H7 (cell line): Measurements from ENCODE around the gene OTOA. TPM values are rescaled to one million over a fixed set of nuclear protein-coding genes. Genes with fewer than 3 reads are reported as not detected.
"Not testable (repeated sequence)": the region's sequence is repeated elsewhere in the genome, so short reads cannot be mapped to it uniquely, and the experiment has no call there.

Experiments
- DNase-seq: peaks from one replicate; pipeline ENCODE4 v3.0.0; 2012
- H3K27me3 ChIP-seq: 2 replicates; pipeline ENCODE4 v1.6.0; 2011; ENCODE audit warnings: mild to moderate bottlenecking, low read length; ENCODE audit not compliant: control insufficient read depth, insufficient read depth
- H3K36me3 ChIP-seq: replicated peaks from 2 replicates; pipeline ENCODE4 v1.5.1; 2011; ENCODE audit warnings: low read length; ENCODE audit not compliant: control insufficient read depth, insufficient read depth
- H3K4me3 ChIP-seq: 2 replicates; pipeline ENCODE4 v1.5.1; 2011; ENCODE audit warnings: low read depth, mild to moderate bottlenecking, control low read depth, low read length, moderate library complexity; ENCODE audit not compliant: insufficient read depth
- total RNA-seq: library from RNA; depleted of rRNA; stranded (reverse); fragments of >200 nt; shearing (Covaris generic); gene quantifications from 2 replicates; pipeline ENCODE4 v1.2.3, GENCODE V29; 2014

OTOA gene
- total RNA-seq, 1 experiment from 2014 or later: not detected

DNA sequence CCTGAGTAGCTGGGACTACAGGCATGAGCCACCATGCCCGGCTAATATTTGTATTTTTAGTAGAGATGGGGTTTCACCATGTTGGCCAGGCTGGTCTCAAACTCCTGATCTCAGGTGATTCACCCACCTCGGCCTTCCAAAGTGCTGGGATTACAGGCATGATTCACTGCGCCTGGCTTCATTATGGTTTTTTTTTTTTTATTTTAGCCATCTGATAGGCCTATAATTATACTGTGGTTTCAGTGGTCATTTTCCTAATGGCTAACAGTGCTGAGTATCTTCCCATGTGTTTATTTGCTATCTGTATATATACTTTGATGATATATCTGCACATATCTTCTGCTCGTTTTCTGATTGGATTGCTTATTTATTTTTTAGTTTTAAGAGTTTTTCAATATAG lies 10.7 kb downstream of the OTOA start:
- not testable (repeated sequence) for H3K36me3 ChIP-seq, H3K27me3 ChIP-seq, H3K4me3 ChIP-seq, DNase-seq

GRCh38 chr16:21680714-21681113 lies 16.9 kb downstream of the OTOA start:
- not testable (repeated sequence) for H3K36me3 ChIP-seq, DNase-seq, H3K4me3 ChIP-seq, H3K27me3 ChIP-seq

DNA sequence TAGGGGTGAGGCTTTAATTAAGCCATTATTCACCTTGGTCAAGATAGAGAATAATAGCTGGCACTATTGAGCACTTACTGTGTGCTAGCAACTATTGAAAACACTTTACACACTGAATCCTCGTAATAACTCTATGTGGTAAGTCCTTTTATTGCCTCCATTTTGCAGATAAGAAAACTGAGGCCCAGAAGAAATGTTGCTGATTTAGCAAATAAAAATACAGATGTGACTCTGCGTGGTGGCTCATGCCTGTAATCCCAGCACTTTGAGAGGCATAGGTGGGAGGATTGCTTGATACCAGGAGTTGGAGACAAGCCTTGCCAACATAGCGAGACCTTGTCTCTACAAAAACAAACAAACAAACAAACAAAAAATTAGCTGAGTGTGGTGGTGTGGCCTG lies 19.4 kb downstream of the OTOA start:
- H3K36me3 ChIP-seq: no peaks in the 10 kb centered on the region
- DNase-seq: no peak
- no peaks in the 10 kb centered on the region for H3K27me3 ChIP-seq
- no peak overlapping the region for H3K4me3 ChIP-seq

DNA sequence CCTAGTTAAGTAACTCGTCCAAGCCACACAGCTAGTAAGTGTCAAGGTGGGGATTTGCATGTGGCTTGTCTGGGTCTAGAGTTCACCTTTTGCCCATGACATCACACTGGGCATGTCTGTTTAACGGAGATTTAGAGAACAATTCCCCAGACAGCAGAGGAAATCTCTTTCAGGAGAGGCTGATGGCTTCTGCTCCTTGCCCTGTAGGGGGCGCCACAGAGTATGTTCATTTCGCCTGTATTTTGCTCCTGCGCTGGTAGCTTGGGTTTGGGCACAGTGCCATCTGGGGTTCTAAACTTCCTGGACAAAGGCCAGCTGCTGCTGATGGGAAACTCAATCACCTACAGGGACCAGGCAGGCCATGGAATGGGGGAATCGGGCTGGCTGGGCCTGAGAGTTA lies 20.4 kb downstream of the OTOA start:
- DNase-seq: peak; percentile 69
- no peaks in the 10 kb centered on the region for H3K36me3 ChIP-seq
- no peak overlapping the region for H3K4me3 ChIP-seq
- no peaks in the 10 kb centered on the region for H3K27me3 ChIP-seq

DNA sequence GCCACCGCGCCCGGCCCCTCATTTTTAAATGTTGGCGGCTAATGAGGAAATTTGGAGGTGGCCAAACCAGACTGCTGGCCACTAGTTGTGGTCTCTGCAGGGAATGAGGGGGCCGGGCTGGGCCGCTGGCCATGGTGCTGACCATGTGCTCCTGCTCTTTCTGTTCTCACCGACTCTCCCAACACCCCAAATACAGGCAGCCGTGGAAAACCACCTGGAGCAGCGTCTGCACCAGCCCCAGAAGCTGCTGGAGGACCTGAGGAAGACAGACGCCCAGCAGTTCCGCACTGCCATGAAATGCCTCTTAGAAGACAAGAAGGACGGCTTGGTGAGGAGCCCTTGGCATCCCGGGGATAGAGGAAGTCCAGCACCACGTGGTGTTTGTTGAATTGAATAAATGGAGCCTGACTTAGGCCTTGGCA lies 21.3 kb downstream of the OTOA start:
- no peaks in the 10 kb centered on the region for H3K36me3 ChIP-seq
- H3K4me3 ChIP-seq: no peak overlapping the region
- DNase-seq: peak; percentile 71
- no peaks in the 10 kb centered on the region for H3K27me3 ChIP-seq

DNA sequence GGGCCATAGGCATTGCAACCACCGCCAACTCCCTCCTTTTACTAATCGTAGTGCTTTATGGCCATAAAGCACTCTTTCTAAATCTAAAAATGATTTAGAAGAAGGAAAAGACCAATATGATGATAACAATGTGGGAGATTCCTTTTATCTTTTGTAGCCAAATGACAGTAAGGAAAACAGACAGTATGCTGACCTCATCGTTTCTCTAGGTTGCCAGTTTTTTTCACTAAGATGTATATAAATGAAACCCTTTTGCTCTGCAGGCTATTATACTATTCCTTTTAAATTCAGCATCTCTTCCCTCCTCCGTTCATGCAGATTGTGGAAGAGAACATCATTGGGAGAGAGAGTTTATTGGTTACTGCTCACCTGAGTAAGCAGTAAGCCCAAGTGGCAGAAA lies 25.3 kb downstream of the OTOA start:
- H3K36me3 ChIP-seq: no peaks in the 10 kb centered on the region
- no peaks in the 10 kb centered on the region for H3K27me3 ChIP-seq
- no peak overlapping the region for H3K4me3 ChIP-seq
- no peak for DNase-seq

GRCh38 chr16:21690967-21691366 lies 27.2 kb downstream of the OTOA start:
- not testable (repeated sequence) for H3K4me3 ChIP-seq, H3K27me3 ChIP-seq, H3K36me3 ChIP-seq, DNase-seq

DNA sequence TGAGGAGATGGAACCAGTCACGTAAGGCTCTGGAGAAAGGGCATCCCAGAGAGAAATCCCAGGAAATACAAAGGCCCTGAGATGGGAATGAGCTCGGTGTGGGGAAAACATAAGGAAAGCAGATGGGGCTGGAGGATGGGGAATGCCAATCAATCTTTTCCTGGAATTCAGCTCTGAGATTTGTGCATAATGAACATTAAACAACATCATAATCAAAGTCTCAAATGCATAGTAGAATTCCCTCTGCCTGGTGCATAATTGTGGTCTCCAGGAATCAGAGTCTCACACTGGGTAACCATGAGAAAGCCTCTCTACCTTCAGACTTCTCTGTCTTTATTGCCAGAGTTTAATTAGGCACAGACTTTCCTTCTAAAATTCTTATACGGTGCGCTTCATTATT lies 30.8 kb downstream of the OTOA start:
- Histone ChIP-seq H3K27me3 (no peaks in the 10 kb centered on the region), H3K36me3 (no peaks in the 10 kb centered on the region), H3K4me3 (no peak overlapping the region)
- DNase-seq: no peak

DNA sequence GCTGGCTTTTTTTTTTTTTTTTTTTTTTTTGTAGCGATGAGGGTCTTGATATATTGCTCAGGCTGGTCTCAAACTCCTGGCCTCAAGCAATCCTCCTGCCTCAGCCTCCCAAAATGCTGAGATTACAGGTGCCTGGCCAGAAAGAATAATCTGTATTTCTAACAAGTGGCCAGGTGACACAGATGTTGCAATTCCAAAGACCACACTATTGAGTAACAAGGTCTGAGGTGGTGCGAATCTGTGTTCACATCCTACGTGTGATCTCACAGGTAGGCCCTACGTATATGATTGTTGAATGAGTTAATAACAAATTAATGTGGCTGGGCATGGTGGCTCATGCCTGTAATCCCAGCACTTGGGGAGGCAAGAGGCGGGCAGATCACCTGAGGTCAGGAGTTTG lies 33.3 kb downstream of the OTOA start:
- H3K4me3 ChIP-seq: no peak overlapping the region
- DNase-seq: no peak
- H3K36me3 ChIP-seq: no peaks in the 10 kb centered on the region
- H3K27me3 ChIP-seq: no peaks in the 10 kb centered on the region

DNA sequence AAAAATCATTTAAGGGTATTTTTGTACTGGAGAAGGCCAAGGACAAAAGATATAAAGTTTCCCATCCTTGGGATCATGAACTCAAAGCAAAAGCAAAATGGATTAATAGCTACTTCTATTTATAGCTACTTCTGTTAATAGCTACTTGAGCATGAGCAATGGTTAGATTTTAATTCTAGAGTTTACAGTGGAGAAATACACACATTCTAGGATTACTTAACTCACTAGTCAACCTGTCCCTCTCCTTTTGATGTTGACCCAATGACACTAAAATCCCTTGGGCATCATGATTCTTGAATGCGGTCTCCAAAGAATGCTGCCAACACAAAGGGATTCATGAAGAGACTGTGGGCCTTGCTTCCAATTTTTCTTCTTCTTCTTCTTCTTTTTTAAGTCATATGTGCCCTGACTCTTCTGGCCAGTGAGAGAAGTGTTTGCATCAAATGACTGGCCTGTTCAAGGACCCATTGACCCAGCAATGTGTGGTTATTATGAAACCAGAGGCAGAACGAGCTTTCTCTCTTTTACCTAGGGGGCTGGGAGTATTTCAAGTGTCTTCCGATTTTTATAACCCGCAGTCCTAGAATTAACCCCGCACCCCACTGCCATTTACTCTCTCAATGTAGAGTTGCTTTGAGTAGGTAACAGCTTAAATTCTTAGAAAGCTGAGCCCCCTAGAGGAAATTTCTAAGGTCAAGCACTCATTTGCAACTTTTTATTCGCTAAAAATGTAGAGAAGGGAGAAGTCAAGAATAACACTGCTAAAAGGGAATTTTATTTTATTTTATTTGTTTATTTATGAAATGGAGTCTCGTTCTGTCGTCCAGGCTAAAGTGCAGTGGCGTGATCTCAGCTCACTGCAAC lies 34.6 kb downstream of the OTOA start:
- no peak for DNase-seq
- no peaks in the 10 kb centered on the region for H3K36me3 ChIP-seq
- no peaks in the 10 kb centered on the region for H3K27me3 ChIP-seq
- no peak overlapping the region for H3K4me3 ChIP-seq

- Histone ChIP-seq H3K27me3 (no peaks in the 10 kb centered on the region), H3K4me3 (no peak overlapping the region), H3K36me3 (no peaks in the 10 kb centered on the region)
- peak; percentile 23 for DNase-seq
Observed at GRCh38 chr16:21701271-21701670, 37.5 kb downstream of the OTOA start.

GRCh38 chr16:21702276-21702675 lies 38.5 kb downstream of the OTOA start:
- Histone ChIP-seq H3K36me3 (no peaks in the 10 kb centered on the region), H3K4me3 (no peak overlapping the region), H3K27me3 (no peaks in the 10 kb centered on the region)
- no peak for DNase-seq

GRCh38 chr16:21703156-21703555 lies 39.4 kb downstream of the OTOA start:
- Histone ChIP-seq H3K4me3 (no peak overlapping the region), H3K27me3 (no peaks in the 10 kb centered on the region), H3K36me3 (no peaks in the 10 kb centered on the region)
- no peak for DNase-seq

DNA sequence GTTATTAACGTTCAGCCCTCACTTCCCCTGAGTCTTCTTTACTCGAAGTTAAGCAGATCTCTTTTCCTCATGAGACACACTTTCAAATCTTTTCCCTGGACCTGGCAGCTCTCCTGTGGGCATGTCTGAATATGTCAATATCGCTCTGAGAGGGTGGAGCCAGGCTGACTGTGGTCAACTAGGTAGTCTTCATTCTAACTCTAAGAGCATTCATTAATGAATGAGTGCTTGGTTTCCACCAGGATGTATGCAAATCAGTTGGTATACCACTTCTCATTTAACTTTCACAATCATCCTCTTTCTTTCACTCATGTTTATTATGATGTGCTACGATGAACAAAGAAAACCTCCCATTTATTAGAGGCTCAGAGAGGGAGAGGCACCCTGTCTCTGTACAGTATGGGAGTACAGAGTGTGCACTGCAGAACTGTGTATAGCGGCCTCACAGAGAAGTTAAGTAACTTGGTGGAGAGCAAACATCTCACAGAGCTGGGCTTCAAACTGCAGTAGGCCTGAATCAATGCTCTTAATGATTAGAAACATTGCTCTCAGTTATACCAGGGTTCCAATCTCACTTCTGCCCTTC lies 39.9 kb downstream of the OTOA start:
- Histone ChIP-seq H3K36me3 (no peaks in the 10 kb centered on the region), H3K27me3 (no peaks in the 10 kb centered on the region), H3K4me3 (no peak overlapping the region)
- no peak for DNase-seq

- H3K27me3 ChIP-seq: no peaks in the 10 kb centered on the region
- DNase-seq: no peak
Observed at GRCh38 chr16:21704266-21704665, 40.5 kb downstream of the OTOA start.

More at GRCh38 chr16:21704266-21704665, 40.5 kb downstream of the OTOA start:
- Histone ChIP-seq H3K36me3 (no peaks in the 10 kb centered on the region), H3K4me3 (no peak overlapping the region)
